Stimulated activated naive CD8-positive, alpha-beta T cell treated with anti-CD3 and anti-CD28 coated beads, Interleukin-15, amount 100 ng/mL, for 72 hours (primary cell): ENCODE measurements around the gene ZNF575.

Experiments
- ATAC-seq: fragments of 150-1000 bp; cut with Tn5 transposase; 2 replicates; pipeline ENCODE4 v1.10.0; 2021; ENCODE audit warnings: mild to moderate bottlenecking, moderate library complexity
- DNase-seq, 2 donors: peaks; one replicate each; pipeline ENCODE4 v3.0.0; 2021 to 2022
- H3K27ac Mint-ChIP-seq, 2 donors: one replicate each; pipeline ENCODE4 v1.8.0; 2022; ENCODE audit warnings: mild to moderate bottlenecking in 2 of 2, mixed read lengths in 2 of 2, moderate library complexity in 2 of 2
- H3K27me3 Mint-ChIP-seq: one replicate; pipeline ENCODE4 v1.8.0; 2022; ENCODE audit warnings: mixed read lengths
- H3K4me1 Mint-ChIP-seq: one replicate; pipeline ENCODE4 v1.8.0; 2022; ENCODE audit warnings: mild to moderate bottlenecking, mixed read lengths
- H3K4me3 Mint-ChIP-seq, 2 donors: one replicate each; pipeline ENCODE4 v1.8.0; 2022; ENCODE audit warnings: mild to moderate bottlenecking in 2 of 2, mixed read lengths in 2 of 2, moderate library complexity in 1 of 2
- H3K9me3 Mint-ChIP-seq, 2 donors: one replicate each; pipeline ENCODE4 v1.8.0; 2022; ENCODE audit warnings: mixed read lengths in 2 of 2

ZNF575 gene

DNA sequence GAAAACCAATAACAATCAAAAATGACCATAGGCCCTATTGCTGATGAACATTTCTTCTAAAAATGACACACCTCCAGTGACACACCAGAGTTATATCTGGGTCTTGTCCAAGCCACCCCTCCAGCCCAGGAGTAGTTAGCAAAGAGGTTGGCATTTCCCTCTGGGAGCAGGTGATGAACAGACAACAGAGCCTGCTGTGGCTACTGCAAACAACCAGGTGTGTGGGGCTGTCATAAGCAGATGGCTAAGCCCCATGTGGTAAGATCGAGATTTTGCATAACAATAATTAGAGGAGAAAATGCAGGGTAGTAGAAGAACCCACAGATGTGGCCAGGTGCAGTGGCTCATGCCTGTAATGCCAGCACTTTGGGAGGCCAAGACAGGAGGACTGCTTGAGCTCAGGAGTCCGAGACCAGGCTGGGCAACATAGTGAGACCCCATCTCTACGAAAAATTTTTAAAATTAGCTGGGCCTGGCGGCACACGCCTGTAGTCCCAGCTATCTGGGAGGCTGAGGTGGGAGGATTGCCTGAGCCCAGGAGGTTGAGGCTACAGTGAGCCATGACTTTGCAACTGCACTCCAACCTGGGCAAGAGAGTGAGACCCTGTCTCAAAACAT lies 37.3 kb downstream of the ZNF575 start:
- DNase-seq: no peak
- no peak overlapping the region for H3K4me3 Mint-ChIP-seq
- no peaks in the 10 kb centered on the region for H3K27me3 Mint-ChIP-seq
- ATAC-seq: no peak
- peaks cover 36% of the 10 kb centered on the region for H3K4me1 Mint-ChIP-seq
- H3K27ac Mint-ChIP-seq: no peak overlapping the region
- H3K9me3 Mint-ChIP-seq: no peaks in the 10 kb centered on the region

DNA sequence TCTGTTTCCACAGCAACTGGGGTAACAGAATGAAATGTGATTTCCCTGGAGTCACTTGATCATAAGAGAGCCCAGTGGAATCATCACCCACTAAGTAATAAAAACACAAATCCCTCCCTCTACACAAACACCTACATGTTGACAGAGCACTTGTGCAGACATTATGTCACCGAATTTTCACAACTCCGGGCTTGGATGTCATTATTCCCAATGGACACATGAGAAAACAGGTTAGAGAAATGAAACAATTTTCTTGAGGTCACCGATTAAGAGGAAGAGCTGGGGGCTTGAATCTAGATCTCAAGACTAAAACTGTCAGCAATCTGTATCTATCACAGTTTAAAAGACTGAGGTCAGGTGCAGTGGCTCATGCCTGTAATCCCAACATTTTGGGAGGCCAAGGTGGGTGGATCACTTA lies 39.2 kb downstream of the ZNF575 start:
- no peak overlapping the region for H3K27ac Mint-ChIP-seq

DNA sequence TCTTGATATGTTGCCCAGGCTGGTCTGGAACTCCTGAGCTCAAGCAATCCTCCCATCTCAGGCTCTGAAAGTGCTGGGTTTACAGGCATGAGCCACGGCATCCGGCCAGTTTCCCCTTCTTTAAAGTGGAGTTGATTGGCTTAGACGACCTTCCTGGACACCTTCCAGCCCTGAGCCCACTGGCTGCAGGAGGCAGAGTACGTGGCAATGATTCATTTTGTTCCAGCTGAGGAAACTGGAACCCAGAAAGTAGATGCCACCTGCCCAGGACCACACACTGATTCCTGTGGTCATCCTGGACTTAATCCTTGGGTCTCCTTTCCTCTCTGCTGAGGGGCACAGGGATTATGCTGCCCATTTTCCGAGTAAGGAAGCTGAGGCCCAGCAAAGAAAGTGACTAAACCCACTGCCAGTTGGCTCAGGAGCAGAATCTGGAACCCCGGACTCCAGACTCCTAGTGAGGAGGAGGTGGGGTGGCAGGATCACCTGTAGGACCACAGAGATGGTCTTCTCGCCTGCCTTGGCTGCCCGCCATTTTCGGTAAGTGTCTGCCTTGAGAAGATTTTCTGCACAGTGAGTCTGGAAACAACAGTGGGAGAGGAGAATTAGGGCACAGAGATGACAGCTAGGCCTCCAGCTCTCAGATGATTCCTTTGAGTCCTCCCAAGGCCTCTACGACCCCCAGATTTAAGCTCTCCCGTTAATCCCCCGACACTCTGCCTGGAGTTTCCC lies 41.6 kb downstream of the ZNF575 start:
- Mint-ChIP-seq H3K4me1 (peaks cover 61% of the 10 kb centered on the region), H3K9me3 (no peaks in the 10 kb centered on the region), H3K27ac (peak overlapping the region; percentile 98), H3K27me3 (no peaks in the 10 kb centered on the region), H3K4me3 (peak overlapping the region; percentile 99)
- DNase-seq (no peak), ATAC-seq (no peak)

More for the DNA sequence above, 39.2 kb downstream of the ZNF575 start:
- H3K9me3 Mint-ChIP-seq: no peaks in the 10 kb centered on the region
- H3K4me1 Mint-ChIP-seq: peaks cover 42% of the 10 kb centered on the region
- no peak for ATAC-seq
- H3K4me3 Mint-ChIP-seq: no peak overlapping the region
- no peak for DNase-seq
- H3K27me3 Mint-ChIP-seq: no peaks in the 10 kb centered on the region

DNA sequence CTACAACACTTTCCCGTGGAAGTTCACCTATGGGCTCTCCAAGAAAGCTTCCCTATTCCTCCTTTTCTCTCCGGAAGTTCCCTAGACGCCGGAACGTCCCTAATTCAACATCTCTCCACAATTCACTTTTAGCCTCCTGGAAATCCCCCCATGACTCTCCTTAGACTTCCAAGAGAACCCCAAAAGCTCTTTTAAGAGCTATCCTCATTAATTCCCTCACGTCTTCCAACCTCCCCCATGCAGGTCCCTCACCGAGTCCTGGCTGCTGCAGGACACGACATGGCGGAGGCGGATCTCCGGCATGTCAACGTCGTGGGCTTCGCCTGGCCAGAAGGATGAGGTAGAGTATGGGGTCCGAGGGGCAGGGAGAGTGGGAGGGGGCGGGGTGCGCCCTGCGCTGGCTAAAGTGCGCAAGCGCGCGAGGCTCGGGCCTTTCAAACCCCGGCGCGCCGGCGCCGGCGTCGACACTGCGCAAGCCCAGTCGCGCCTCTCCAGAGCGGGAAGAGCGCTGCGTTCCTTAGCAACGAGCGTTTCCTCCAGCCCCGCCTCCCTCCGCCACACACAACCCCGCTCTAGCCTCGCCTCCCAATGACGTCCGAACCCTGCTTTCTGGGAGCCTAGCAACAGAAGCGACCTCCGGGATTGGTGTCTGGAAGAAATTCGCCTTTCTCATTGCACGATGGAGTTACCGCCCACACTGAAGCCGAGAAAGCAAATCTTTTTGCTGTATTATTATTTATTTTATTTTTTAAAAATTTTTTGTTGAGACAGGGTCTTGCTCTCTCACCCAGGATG lies 42.4 kb downstream of the ZNF575 start, which contains the start of the genes PINLYP and XRCC1:
Gene PINLYP, plus strand, starts transcription at position 646 of the 795 bp plus-strand sequence. CDS start 1,391 bp downstream, outside the sequence.
Gene XRCC1, minus strand, starts transcription at position 372 of the 795 bp plus-strand sequence. Its CDS starts 69 bp downstream, at position 303.
- Mint-ChIP-seq H3K27me3 (no peaks in the 10 kb centered on the region), H3K4me3 (peak within 1 kb of the TSS; percentile 99), H3K27ac (peak within 1 kb of the TSS; percentile 98), H3K4me1 (peaks cover 61% of the 10 kb centered on the region), H3K9me3 (no peaks in the 10 kb centered on the region)
- DNase-seq (peak; percentile 91 to 96), ATAC-seq (peak; percentile 99)

DNA sequence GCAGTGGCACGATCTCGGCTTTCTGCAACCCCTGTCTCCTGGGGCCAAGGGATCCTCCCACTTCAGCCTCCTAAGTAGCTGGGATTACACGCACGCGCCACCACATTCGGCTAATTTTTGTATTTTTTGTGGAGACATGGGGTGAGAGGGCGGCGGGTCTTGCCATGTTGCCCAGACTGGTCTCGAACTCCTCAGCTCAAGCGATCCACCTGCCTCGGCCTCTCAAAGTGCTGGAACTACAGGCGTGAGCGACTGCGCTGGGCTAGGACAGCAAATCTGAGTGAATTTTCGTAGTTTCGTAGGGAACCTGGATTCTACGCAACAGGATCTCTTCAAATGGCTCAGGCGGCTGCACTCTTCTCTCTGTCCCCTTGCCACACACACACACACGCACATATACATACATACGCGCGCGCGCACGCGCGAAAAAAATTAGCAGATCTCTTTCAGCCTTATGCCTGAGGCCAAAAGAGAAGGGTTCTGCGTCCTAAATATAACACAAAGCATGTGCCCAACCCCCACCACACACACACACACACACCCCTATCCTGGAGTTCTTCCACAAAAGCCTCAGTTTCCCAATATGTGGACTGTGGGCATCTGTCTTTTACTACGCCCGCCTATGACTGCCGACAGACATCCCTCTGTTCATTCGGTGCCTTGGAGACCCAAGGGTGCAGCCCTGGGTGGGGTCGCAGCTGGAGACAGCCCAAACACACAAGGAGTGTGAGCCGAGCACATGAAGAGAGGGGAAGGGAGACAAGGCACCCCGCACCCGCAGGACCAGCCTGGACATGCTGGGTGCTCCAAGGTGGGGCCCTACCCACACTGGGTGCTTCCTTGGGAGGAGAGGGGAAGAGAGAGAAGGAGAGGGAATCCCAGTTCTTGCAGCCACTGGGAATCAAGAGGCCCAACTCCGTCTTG lies 43.2 kb downstream of the ZNF575 start:
- Mint-ChIP-seq H3K4me3 (peak overlapping the region; percentile 99), H3K4me1 (peaks cover 64% of the 10 kb centered on the region), H3K9me3 (no peaks in the 10 kb centered on the region), H3K27ac (peak overlapping the region in 1 of 2 donors; percentile 88), H3K27me3 (no peaks in the 10 kb centered on the region)
- ATAC-seq (no peak), DNase-seq (no peak)

- ATAC-seq: no peak
- no peak for DNase-seq
- Mint-ChIP-seq H3K4me1 (peaks cover 69% of the 10 kb centered on the region), H3K4me3 (peak overlapping the region; percentile 57 to 85), H3K27ac (peak overlapping the region; percentile 2 to 67), H3K9me3 (no peaks in the 10 kb centered on the region), H3K27me3 (no peaks in the 10 kb centered on the region)
Measured at GRCh38 chr19:43578787-43579186, 45.8 kb downstream of the ZNF575 start.

- peak overlapping the region in 1 of 2 donors; percentile 77 for H3K27ac Mint-ChIP-seq
- peak overlapping the region; percentile 85 to 97 for H3K4me3 Mint-ChIP-seq
- peaks cover 72% of the 10 kb centered on the region for H3K4me1 Mint-ChIP-seq
- no peaks in the 10 kb centered on the region for H3K27me3 Mint-ChIP-seq
- ATAC-seq (no peak), DNase-seq (no peak)
- H3K9me3 Mint-ChIP-seq: no peaks in the 10 kb centered on the region
Measured at GRCh38 chr19:43581467-43581866, 48.5 kb downstream of the ZNF575 start.

DNA sequence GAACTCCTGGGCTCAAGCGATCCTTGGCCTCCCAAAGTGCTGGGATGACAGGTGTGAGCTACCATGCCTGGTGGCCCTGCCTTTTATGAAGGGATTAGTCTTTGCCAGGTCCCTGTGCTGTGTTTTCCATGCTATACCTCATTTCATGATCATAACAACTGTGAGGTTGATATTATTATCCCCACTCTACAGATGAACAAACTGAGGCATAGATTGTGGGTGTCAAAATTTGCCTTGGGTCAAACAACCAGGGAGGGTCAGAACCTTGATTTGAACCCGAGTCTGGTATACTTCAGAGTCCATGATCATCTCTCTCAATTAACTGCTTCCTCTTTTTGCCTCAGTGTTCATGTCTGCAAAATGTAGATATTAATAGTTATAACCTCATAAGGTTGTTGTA lies 49.5 kb downstream of the ZNF575 start:
- Mint-ChIP-seq H3K9me3 (no peaks in the 10 kb centered on the region), H3K4me3 (no peak overlapping the region)

GRCh38 chr19:43584484-43584883 lies 51.5 kb downstream of the ZNF575 start:
- ATAC-seq (no peak), DNase-seq (no peak)
- Mint-ChIP-seq H3K27me3 (no peaks in the 10 kb centered on the region), H3K9me3 (no peaks in the 10 kb centered on the region), H3K4me3 (no peak overlapping the region), H3K4me1 (peaks cover 53% of the 10 kb centered on the region), H3K27ac (peak overlapping the region; percentile 11 to 59)

More for the DNA sequence above, 49.5 kb downstream of the ZNF575 start:
- Mint-ChIP-seq H3K4me1 (peaks cover 65% of the 10 kb centered on the region), H3K27ac (no peak overlapping the region), H3K27me3 (no peaks in the 10 kb centered on the region)
- DNase-seq (no peak), ATAC-seq (no peak)
